LNCaP clone FGC (cell line): ENCODE measurements around the gene TSPAN4.
A peak's percentile ranks its signal among the peaks of the same experiment; 100 is the strongest.

Experiments
- DNase-seq: peaks from one replicate; pipeline ENCODE4 v3.0.0-alpha.2; 2011; ENCODE audit warnings: low read depth
- H3K4me3 ChIP-seq: 2 replicates; pipeline ENCODE4 v1.5.1; 2011; ENCODE audit warnings: mild to moderate bottlenecking, low read depth, low read length, control low read depth
- CTCF ChIP-seq: IDR thresholded peaks from 2 replicates; pipeline ENCODE4 v1.5.1; 2012; ENCODE audit warnings: mild to moderate bottlenecking; ENCODE audit not compliant: control insufficient read depth, insufficient read depth; ENCODE audit errors: extremely low read depth

TSPAN4 gene

GRCh38 chr11:844693-845644 is 2.3 kb downstream of the TSPAN4 start:
- DNase-seq = no peak
- no peak for TF ChIP-seq CTCF
- no peak overlapping the region for H3K4me3 ChIP-seq

- no peak overlapping the region for H3K4me3 ChIP-seq
- no peak for TF ChIP-seq CTCF
- no peak for DNase-seq
Measured at GRCh38 chr11:845872-846495, 3.3 kb downstream of the TSPAN4 start.

- no peak for DNase-seq
- no peak overlapping the region for H3K4me3 ChIP-seq
- TF ChIP-seq CTCF = no peak
Measured at GRCh38 chr11:846496-847098, 3.9 kb downstream of the TSPAN4 start.

DNA sequence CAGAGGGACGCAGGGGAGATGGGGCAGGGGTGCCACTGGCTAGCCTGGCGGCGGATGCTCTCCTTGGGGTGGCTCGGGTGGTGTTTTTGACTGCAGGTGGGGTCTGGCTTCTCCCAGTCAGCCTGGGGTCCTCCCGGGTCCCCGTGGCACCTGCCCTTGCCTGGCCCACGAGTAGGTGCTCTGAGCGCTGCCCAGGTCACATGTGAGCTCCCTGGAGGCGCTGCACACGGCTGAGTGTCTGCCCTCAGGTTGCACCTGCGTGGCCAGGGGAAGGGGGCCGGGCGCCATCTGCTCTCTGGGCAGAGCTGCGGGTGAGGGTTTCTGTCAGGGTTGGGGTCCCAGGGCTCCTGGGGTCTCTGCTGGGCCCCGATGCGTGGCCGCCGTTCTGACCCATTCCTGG is 5.2 kb downstream of the TSPAN4 start:
- no peak for DNase-seq
- H3K4me3 ChIP-seq = no peak overlapping the region
- TF ChIP-seq CTCF = no peak

GRCh38 chr11:848380-848931 is 5.8 kb downstream of the TSPAN4 start:
- TF ChIP-seq CTCF = peak; percentile 74
- H3K4me3 ChIP-seq = no peak overlapping the region
- no peak for DNase-seq

DNA sequence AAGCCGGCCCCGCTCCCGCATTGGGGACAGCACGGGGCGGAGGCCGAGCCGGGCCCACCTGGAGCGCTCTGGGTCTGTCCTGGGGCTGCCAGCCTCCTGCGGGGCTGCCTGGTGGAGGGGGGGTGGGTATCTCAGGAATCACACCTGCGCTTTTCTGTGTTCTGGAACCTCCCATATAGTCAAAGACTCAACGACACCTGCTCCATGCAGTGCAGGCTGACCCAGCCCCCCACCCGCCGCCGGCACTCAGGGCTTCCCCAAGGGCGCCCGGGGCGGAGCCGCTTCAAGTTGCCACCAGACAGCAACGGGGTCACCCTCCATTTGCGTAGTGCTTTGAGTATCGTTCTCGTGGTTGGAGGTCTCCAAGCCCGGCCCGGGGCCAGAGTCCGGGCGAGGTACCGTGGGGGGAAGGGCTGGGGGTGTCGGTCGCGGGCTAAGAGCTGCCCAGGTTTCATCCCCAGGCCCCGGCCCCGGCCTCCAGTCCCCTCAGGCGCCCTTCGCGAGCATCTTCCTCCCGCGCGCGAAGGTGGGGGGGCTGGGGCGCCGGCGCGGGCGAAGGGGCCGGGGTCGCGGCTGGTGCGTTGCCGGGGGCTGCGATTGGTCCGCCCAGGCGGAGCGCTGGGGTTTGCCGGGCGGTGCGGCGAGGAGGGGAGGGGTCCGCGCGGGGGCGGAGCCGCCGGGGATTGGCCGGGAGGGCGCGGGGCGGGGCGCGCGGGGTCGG is 6.6 kb downstream of the TSPAN4 start:
- TF ChIP-seq CTCF = no peak
- peak overlapping the region; percentile 52 for H3K4me3 ChIP-seq
- no peak for DNase-seq
